Measurements from ENCODE around the gene SAMD4B.
"Not testable (repeated sequence)": the region's sequence is repeated elsewhere in the genome, so short reads cannot be mapped to it uniquely, and the experiment has no call there.

SAMD4B gene

GRCh38 chr19:39336483-39336882, 5.7 kb upstream of the SAMD4B start:
- DNase-seq = no peak

- no peak for DNase-seq
These were observed 2.5 kb upstream of the SAMD4B start for GRCh38 chr19:39339674-39340073.

- DNase-seq = not testable (repeated sequence)
These were observed 2.1 kb upstream of the SAMD4B start for GRCh38 chr19:39340156-39340555.

- DNase-seq = no peak
These were observed 997 bp upstream of the SAMD4B start for GRCh38 chr19:39341129-39341718.

GRCh38 chr19:39342647-39343305, 555 bp downstream of the SAMD4B start:
- DNase-seq = no peak

GRCh38 chr19:39345956-39346355, 3.7 kb downstream of the SAMD4B start:
- DNase-seq = no peak

GRCh38 chr19:39347332-39348164, 5.3 kb downstream of the SAMD4B start:
- DNase-seq = no peak

GRCh38 chr19:39349326-39349725, 7.1 kb downstream of the SAMD4B start:
- DNase-seq = no peak

GRCh38 chr19:39350156-39350555, 7.9 kb downstream of the SAMD4B start:
- DNase-seq = no peak

GRCh38 chr19:39351537-39352064, 9.4 kb downstream of the SAMD4B start:
- DNase-seq = no peak

- no peak for DNase-seq
These were observed 10.4 kb downstream of the SAMD4B start for GRCh38 chr19:39352381-39353255.

GRCh38 chr19:39355253-39355652, 13.0 kb downstream of the SAMD4B start:
- no peak for DNase-seq

GRCh38 chr19:39356073-39356472, 13.9 kb downstream of the SAMD4B start:
- DNase-seq = no peak

- no peak for DNase-seq
These were observed 14.4 kb downstream of the SAMD4B start for GRCh38 chr19:39356647-39357046.

- no peak for DNase-seq
These were observed 16.8 kb downstream of the SAMD4B start for GRCh38 chr19:39359026-39359425.

GRCh38 chr19:39360599-39360998, 18.4 kb downstream of the SAMD4B start:
- no peak for DNase-seq

- DNase-seq = no peak
These were observed 20.7 kb downstream of the SAMD4B start for GRCh38 chr19:39362682-39363657.

- DNase-seq = no peak
These were observed 21.8 kb downstream of the SAMD4B start for GRCh38 chr19:39363901-39364457.

GRCh38 chr19:39365531-39365930, 23.3 kb downstream of the SAMD4B start:
- DNase-seq = no peak

- DNase-seq = no peak
These were observed 27.0 kb downstream of the SAMD4B start for GRCh38 chr19:39369200-39369599.

- no peak for DNase-seq
These were observed 28.5 kb downstream of the SAMD4B start for GRCh38 chr19:39370735-39371134.
